SKM-1 (cell line): Measurements from ENCODE around the gene TTC31.

ENCODE experiments used
- DNase-seq: peaks from one replicate; lab custom pipeline; 2025; ENCODE audit not compliant: unreplicated experiment; lab: John Stamatoyannopoulos, UW

TTC31 gene

DNA sequence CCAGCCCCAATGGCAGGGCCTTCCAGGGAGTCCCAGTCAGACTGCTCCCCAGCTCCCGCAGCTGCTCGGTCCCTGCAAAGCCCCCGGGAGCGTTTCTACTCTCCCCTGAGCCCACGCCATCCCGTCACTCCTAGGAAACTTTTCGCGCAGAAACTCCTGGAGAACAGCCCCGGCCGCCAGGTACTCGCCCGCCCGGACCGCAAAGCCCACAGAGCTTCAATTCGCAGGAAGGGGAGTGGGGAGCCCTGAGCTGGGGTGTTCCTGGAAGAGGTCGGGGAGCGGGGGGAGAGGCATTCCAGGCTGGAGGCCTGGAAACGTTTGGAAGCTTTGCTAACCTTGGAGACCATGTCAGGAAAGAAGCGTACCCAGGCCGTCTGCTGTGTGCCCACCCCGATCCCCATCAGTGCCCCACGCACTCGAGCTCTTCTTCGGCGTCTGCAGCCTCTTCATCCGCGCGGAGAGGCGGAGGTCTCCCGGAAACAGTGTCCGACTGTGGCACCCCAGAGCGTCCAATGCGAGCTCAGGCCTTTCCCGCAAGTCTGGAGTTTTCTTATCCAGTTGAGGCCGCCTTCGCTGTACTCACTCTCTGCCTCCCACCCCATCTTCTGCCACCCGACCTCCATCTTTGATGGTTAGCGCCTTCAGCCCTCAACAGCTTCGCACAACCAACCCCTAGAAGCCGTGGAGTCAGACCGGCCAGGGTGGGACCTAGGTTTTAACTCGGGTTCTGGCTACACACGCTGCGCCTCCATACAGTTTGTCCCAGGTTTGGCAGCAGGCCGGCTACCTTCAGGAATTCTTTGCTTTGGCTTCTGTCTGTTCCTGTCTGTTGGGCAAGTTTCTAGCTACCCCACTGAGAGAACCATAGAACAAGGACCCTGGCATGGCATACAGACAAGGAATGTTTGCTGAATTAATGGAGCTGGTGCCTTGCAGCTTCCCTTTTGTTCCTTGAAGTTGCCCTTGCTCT is 20.9 kb downstream of the TTC31 start:
- DNase-seq = no peak

GRCh38 chr2:74504591-74504990 is 21.7 kb downstream of the TTC31 start:
- no peak for DNase-seq

DNA sequence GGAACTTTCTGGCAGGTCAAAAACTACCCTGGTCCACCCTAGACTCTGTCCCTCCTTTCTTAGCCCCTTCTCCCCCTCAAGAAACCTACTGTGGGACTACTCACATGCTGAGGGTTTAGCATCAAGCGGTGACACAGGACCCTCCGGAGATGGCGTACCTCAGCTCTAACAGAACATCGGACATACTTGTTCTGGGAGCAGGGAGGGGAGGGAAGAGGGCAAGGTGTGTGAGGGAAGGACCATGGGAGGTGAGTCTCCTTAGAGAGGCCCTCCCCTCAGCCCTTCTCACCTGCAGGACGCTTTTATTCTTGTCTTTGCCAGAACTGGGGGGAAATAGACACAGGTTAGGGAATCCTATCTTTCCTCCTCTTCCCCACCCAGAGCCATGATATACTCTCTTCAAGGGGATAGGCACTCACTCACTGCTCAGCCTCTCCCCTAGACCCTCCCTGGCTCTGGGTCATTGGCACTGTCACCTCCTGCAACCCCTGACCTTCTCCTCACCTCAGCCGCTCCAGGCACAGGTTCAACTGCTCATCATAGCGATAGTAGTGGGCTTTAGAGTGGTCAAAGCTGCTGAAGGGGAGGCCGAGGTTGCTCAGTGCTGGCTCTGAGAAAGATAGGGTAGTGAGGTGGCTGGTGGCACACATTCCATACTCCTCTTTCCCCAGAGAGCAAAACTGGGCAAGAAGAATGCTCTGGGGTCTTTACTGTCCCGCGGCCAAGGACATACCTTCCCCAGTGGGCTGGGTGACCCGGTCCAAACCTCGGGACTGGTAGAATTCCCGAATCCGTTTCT is 22.8 kb downstream of the TTC31 start:
- no peak for DNase-seq

GRCh38 chr2:74507145-74507925 is 24.5 kb downstream of the TTC31 start, which contains the start of gene PCGF1:
Gene PCGF1, minus strand, starts transcription at chr2:74507695. Its CDS starts 27 bp downstream, at chr2:74507668.
- DNase-seq = peak; percentile 95

DNA sequence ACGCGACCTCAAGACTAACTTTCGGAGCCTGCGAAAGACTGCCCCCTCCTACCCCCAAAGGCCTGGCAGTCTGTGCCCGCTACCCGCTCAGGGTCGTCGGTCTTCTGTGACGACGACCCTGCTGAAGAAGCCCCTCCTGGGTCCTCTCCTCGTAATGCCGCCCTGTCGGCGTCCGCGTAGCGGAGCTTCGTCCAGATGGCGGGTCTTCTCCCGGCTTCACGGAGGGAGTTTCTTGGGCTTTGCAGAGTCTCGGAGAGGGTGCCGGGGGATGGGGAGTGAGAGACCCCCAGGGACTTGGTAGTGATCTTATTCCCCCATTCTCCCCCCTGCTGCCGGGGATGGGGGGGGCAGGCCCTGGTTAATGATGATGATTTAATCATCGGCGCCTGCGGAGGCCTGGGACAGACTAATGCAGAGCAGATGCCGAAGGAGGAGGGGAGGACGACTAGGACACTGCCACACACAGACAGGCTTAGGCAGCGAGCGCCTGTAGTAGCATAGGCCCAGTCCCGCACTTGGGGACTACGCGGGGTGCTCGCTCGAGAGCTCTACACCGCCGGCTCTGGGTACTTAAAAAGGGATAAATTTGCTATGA is 25.1 kb downstream of the TTC31 start:
- no peak for DNase-seq

- no peak for DNase-seq
These were observed 27.4 kb downstream of the TTC31 start for GRCh38 chr2:74510272-74510671.

DNA sequence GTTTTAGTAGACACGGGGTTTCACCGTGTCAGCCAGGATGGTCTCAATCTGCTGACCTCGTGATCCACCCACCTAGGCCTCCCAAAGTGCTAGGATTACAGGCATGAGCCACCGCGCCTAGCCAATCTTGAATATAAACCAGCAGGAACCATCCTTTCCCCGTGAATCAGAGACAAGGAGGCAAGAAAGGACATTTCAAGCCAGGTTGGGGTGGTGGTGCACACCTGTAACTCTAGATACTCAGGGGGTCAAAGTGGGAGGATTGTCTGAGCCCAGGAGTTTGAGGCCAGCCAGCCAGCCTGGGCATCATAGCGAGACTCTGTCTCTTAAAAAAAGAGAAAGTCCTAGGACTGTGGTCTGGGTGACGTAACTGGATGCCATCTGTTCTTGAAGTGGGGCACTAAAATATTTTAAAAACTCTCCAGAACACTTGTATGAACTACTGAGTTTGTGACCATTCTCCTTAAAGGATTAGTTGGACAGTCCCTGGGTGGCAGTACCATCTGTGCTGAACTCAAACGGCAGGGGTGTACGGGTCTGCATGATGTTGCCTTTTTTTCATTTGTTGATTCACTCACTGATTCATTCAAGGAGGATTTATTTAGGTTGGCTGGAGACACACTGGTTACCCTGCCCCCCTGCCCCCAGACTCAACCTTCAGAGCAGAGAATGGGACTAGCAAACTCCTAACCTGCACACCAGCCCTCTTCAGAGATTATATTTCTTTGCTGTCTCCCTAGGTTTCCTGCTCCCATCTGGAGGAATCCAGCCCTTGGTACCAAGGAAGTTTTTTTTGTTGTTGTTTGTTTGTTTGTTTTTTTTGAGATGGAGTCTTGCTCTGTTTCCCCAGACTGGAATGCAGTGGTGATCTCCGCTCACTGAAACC is 28.5 kb downstream of the TTC31 start:
- DNase-seq = no peak

- DNase-seq = no peak
These were observed 30.1 kb downstream of the TTC31 start for GRCh38 chr2:74512744-74513604.

GRCh38 chr2:74513605-74514367 is 30.9 kb downstream of the TTC31 start:
- no peak for DNase-seq

- no peak for DNase-seq
These were observed 31.7 kb downstream of the TTC31 start, which contains the start of gene TLX2 for GRCh38 chr2:74514368-74515270. Gene TLX2, plus strand, starts transcription at chr2:74514450. Its CDS starts 357 bp downstream, at chr2:74514807.

DNA sequence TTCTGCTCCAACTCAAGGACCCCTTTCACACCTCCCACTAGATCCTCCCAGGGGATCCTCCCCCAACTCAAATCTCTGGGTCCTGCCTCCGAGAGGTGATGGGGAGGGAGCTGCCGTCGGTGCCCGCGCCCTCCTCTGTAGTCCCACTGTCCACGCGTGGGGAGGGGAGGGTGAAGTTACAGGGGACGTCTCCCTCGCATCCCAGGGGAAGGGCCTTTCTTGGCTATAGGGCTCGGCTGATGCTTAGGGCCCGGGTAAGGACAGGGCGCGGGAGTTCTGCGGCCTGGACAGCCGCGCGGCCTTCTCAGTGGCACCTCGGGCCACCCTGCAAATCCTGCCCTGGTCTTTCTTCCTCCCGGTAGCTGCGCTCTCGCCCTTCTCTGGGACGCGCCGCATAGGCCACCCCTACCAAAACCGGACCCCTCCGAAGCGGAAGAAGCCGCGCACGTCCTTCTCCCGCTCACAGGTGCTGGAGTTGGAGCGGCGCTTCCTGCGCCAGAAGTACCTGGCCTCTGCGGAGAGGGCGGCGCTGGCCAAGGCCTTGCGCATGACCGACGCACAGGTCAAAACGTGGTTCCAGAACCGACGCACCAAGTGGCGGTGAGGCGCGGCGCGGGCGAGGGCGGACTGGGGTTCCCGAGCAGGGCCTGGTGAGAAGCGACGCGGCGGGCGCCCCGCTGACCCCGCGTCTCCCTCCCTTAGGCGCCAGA is 32.5 kb downstream of the TTC31 start:
- no peak for DNase-seq

DNA sequence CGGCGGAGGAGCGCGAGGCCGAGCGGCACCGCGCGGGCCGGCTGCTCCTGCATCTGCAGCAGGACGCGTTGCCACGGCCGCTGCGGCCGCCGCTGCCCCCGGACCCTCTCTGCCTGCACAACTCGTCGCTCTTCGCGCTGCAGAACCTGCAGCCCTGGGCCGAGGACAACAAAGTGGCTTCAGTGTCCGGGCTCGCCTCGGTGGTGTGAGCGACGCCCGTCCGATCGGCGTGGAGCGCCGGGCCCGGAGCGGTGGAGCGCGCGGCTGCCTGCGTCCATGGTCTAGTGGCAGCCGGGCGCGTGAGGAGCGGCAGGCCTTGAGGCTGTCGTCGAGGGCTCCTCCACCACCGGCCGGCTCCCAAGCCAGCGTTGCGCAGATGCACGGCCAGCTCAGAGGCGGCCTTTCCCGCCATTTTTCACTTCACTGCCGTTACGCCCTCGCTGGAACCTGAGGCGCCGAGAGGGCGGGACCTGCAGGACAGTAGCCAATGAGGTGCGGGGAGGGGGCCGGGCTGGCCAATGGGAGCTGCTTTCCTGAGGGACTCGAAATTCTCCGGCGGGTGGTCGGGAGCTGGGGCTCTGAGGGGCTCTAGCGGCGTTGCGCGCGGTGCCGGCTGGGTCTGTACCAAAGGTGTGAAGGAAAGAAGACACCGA is 33.2 kb downstream of the TTC31 start:
- no peak for DNase-seq

DNA sequence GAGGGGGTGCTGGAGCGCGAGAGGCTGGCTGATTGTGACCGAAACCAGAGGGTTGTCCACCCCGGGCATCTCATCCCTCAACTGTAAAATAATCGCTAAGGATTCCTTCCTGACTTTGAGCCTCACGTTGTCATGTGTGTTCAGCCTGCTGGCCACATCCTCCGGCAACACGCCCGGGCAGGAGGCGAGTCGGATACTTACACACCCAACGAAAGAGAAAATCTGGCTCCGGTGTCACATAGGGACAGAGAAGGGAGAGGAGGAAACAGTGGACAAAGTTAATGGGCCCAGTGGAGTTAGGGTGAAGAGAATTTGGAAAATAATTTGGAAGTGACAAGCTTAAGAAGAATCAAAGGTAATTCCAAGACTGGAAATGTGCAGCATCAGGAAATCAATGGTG is 33.8 kb downstream of the TTC31 start:
- no peak for DNase-seq

- no peak for DNase-seq
These were observed 39.6 kb downstream of the TTC31 start for GRCh38 chr2:74522516-74522915.

- no peak for DNase-seq
These were observed 41.1 kb downstream of the TTC31 start for GRCh38 chr2:74524005-74524404.
